ENCODE measurements around the gene KLC1.

GRCh38 chr14:103611215-103611614, 17.8 kb upstream of the KLC1 start:
- no peak for TF ChIP-seq CTCF (IDR thresholded peaks at IDR 0.05)
- TF ChIP-seq POLR2A (IDR thresholded peaks at IDR 0.05) = no peak
